Prostate gland (tissue), 2 donors: ENCODE results near the gene CRADD.

Experiments used
- POLR2AphosphoS5 ChIP-seq: sonication (generic); formaldehyde crosslinking; IDR thresholded peaks from one replicate; pipeline ENCODE4 v1.6.1; 2017; ENCODE audit warnings: antibody characterized with exemption
- TF ChIP-seq, protein P1 (sequence below), 4 experiments: fragments of 200-600 bp in 2 of 4; fragments of 450-650 bp in 2 of 4; sonication (generic) in 2 of 4; IDR thresholded peaks; 1 replicate in 3 of 4; 2 replicates in 1 of 4; pipeline ENCODE4 v1.5.1; 2016 to 2019; ENCODE audit warnings: antibody characterized with exemption in 4 of 4, mild to moderate bottlenecking in 2 of 4, moderate library complexity in 2 of 4

- TF ChIP-seq, protein P1, sequence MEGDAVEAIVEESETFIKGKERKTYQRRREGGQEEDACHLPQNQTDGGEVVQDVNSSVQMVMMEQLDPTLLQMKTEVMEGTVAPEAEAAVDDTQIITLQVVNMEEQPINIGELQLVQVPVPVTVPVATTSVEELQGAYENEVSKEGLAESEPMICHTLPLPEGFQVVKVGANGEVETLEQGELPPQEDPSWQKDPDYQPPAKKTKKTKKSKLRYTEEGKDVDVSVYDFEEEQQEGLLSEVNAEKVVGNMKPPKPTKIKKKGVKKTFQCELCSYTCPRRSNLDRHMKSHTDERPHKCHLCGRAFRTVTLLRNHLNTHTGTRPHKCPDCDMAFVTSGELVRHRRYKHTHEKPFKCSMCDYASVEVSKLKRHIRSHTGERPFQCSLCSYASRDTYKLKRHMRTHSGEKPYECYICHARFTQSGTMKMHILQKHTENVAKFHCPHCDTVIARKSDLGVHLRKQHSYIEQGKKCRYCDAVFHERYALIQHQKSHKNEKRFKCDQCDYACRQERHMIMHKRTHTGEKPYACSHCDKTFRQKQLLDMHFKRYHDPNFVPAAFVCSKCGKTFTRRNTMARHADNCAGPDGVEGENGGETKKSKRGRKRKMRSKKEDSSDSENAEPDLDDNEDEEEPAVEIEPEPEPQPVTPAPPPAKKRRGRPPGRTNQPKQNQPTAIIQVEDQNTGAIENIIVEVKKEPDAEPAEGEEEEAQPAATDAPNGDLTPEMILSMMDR (IDR thresholded peaks at IDR 0.05) = no peak
- TF ChIP-seq POLR2AphosphoS5 = no peak
Observed at GRCh38 chr12:93722179-93722578, 45.0 kb downstream of the CRADD start.
